Stimulated activated CD8-positive, alpha-beta memory T cell treated with anti-CD3 and anti-CD28 coated beads, Interleukin-4, amount 100 ng/mL, for 24 hours (primary cell): ENCODE measurements around the gene FAM78B.

ENCODE experiments used
- DNase-seq: peaks from one replicate; pipeline ENCODE4 v3.0.0-alpha.2; 2020; ENCODE audit warnings: low read depth

The FAM78B gene

DNA sequence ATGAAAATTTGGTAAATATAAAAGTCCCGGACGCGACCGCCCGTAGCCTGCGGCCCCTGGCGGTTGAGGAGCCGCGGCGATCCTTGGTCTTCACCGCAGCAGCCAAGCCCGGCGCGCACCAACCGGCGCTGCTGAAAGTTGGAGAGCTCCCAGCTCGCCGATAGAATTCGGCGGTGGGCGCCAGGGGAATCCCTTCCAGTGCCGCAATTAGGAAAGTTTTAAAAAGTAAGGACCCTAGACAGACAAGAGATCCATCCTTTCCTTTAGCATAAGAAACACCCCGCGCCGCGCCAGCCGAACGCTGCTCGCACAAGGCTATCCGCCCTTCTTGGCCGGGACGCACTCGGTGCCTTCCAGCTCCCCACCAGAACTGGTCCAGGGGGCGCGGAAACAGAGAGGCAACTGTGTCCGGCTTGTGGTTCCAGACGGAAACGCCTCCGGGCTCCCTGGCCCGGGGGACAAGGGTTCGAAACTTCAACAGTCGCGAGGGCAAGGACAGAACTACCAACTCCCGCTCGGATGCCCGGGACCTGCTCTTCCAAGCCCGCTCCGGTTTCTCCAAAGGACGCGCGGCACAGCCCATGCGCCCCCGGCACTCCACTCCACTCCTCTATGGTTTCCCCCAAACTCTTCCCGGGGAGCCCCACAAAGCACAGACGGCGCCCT, 1.7 kb downstream of the FAM78B start:
- no peak for DNase-seq

DNA sequence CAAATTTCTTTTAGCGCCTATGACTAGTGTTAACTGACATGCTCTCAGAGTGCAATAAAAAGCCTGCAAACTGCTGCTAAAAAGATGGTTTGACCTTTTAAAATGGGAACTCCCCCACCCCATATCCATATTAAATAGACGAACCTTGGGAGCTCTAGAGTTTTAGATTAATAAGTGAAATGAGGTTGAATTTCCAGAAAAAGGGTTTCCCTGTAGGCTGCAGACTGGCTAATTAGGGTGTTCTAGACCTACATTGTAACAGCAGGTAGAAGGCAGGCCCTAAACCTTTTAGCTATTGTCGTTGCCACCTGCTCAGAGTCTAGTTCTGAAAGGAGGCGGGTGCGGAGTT, 2.2 kb downstream of the FAM78B start:
- no peak for DNase-seq

DNA sequence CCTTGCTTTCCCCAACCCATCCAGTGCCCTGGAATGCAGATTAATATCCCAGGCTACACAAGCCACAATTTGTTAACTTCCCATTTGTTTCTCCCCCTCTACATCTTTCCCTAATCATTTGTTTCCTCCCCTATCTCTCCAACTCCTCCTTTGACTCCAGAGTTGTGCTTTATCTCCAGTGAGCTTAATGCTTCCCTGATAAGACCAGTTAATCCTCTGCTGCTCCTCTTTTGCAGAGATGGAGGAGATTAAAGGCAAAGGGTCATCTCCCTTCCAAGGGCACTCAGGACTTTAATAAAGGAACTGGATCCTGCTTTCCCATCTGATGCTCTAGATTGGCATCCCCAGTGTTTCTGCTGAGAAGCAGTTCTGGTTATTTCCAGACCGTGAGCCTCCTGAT, 7.1 kb downstream of the FAM78B start:
- no peak for DNase-seq

DNA sequence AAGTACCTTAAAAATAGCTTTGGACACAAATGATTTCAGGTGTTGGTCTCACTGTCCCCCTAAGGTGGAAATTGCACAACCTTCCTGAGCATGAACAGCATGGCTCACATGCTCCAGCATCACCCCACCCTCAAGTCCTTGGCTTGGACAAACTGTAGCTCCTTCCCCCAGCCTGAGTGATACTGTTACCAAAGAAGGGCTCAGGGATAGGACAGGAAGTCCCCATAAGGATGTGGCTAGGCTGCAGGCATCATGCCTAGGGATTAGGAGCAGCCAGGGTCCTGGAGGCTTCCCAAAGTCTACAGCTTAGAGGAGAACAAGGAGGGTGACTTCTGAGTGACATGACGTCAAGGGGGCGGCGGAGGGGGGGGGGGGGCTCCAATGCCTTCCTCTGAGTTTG, 10.1 kb downstream of the FAM78B start:
- no peak for DNase-seq

DNA sequence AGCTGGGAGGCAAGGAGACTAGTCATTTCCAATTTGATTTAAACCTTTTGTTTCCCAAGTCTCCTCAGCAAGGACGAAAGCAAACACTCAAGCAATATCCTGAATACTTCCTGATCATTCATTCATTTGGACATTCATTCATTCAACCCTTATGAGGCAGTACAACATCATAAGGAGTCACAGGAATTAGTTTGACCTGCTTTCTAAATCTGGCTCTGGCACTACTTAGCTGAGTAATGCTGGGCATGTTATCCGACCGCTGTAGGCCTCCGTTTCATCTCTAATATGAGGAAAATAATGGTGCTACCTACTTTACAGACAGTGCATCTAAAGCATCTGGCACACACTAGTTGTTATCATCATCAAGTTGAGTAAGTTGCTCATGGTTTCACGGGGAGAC, 11.7 kb downstream of the FAM78B start:
- no peak for DNase-seq

- no peak for DNase-seq
Observed at GRCh38 chr1:166153525-166154314, 13.1 kb downstream of the FAM78B start.

DNA sequence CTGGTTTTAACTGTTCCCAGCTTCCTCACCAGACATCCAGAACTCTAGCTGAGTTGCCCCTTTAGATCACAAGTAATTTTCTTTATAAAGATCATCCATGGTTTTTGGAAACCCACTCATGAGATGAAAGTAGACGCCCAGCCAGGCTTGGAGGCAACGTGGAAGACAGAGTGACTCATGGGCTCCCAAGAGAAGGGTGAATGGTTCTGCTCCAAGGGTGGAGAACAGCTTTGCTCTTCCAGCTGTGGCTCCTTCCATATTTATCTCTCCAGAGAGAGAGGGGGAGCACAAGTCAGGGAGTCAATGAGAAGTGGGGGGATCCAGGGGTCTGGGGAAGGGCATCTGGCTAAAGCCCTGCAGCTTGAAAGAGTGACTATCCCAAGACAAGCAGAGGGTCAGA, 13.8 kb downstream of the FAM78B start:
- DNase-seq: no peak

GRCh38 chr1:166151804-166152203, 15.0 kb downstream of the FAM78B start:
- DNase-seq: no peak

- DNase-seq: no peak
Observed at GRCh38 chr1:166145499-166145898, 21.3 kb downstream of the FAM78B start.

DNA sequence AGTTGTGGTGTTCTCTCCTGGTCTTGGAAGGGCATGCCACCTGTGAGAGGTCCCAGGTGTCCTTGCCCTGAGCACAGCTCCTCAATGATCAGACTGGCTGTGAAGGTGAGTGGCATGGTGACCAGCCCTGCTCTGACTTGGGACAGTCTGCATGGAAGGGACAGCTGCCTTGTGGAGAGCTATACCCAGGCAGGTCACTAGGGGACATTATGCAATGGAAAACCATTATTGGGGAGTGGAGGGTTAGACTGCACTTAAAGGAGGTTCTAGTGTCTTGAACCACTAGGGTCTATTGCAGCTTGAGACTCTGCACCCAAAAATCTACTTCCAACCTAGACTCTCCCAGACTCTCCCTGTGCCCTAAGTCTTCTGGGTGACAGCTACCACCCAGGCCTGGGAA, 24.8 kb downstream of the FAM78B start:
- no peak for DNase-seq

GRCh38 chr1:166140251-166140650, 26.6 kb downstream of the FAM78B start:
- DNase-seq: no peak

- no peak for DNase-seq
Observed at GRCh38 chr1:166139735-166140134, 27.1 kb downstream of the FAM78B start.

DNA sequence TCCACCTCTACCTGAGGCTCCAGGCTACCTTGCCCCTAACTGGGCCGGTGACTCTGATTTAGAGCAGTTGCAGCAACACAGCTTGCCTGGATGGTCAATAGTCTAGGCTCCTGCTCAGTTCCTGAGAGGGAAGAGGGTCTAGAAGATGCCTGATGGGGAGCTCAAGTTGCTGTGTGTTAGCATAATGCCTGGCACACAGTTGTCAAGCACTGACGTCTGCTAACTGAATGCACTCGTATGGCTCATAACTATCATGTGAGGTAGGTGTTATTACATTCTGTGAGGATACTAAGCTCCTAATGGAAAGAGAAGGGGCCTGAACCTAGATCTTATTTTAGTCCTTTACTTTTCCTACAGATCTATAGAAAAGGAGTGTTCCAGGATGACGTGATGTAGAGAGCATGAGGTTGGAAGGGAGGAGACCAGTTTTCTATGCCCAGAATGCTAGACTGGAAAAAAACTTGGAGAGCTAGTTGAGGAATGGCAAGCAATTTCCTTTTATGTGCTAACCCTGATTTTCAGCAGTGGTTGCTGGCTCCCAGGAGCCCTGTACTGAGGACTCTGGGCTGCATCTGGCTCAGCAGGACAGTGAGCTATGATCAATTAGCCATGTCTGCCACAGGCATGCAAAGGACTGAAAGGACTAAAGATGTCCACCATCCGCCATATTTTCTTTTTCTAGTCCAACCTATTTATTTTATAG, 30.0 kb downstream of the FAM78B start:
- DNase-seq: no peak

DNA sequence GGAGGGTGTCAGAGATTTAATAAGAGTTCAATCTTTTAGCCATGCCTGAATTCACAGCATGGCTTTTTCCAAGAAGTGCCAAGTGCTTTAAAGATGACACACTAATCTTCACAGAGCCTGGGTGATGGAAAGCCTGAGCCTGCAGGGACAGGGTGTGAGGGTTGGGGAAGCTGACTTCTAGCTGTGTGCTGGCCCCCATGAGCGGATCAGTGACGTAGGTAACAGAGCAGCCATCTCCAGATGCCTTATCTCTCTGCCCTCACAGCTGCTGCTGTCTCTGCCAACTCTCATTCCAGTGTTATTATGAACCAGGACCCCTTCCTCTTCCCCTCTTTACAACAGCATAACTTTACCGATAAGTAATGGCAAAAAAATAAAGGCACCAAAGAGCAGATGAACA, 30.6 kb downstream of the FAM78B start:
- DNase-seq: no peak

DNA sequence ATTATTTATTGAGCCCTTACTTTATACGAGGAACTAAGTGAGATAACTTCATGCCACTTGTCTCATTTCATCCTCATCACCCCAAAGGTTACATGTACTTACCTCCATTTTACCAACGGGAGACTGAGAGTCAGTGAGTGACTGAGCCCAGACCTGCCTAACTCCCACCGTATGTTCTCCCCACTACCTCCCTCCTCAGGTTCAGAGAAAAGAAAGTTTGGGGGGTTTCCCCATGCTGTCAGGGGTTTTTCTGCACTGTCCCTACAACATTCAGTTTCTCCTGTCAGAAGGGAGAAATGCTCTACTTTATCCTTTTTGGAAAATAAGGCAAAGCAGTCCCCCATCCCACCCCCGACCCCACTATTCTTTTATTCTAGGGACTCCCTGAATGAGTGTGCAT, 32.9 kb downstream of the FAM78B start:
- no peak for DNase-seq

- DNase-seq: no peak
Observed at GRCh38 chr1:166133276-166133841, 33.4 kb downstream of the FAM78B start.

- DNase-seq: no peak
Observed at GRCh38 chr1:166132496-166132895, 34.3 kb downstream of the FAM78B start.

GRCh38 chr1:166129006-166129405, 37.8 kb downstream of the FAM78B start:
- DNase-seq: no peak

DNA sequence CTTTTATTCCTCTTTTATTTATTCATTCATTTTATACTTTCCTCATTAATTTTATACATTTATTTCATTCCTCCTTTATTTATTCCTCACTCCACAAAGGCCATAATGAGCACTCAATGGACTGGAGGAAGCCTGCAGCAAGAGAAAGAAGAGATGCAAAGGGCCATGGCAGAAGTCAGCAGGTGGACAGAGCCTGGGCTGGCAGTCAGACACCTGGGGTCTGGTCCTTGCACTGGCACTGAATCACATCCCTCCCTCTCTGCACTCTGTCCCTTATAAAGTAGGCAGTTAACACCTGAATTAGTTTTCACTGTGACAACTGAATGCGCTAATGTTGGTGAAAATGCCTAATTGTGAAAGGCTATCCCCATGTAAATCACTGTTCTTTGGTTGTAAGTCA, 38.6 kb downstream of the FAM78B start:
- no peak for DNase-seq

- no peak for DNase-seq
Observed at GRCh38 chr1:166127003-166127402, 39.8 kb downstream of the FAM78B start.

- no peak for DNase-seq
Observed at GRCh38 chr1:166122873-166123466, 43.8 kb downstream of the FAM78B start.

GRCh38 chr1:166121010-166121409, 45.8 kb downstream of the FAM78B start:
- no peak for DNase-seq

DNA sequence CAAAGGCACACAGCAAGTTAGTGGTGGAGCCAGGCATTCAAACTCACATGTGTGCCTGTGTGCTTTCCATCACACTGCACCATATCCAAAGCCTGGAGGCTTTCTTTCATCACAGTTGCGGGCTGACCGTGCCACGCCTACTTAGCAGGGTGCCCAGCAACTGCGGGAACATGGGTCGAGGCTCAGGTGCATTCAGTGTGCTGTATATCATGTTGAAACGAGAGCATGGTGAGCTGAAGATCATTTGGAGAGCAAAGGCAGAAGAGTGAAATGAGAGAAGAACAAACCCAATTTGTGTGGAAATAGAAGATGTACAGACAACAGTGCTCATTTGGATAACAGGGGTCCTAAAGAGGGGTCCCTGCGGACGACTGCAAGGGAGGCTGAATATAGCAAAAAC, 46.5 kb downstream of the FAM78B start:
- DNase-seq: no peak
